ENCODE results near the gene CCDC171. TPM values are rescaled to one million over a fixed set of nuclear protein-coding genes. Genes with fewer than 3 reads are reported as not detected.

CCDC171 gene
- total and polyA plus RNA-seq, 10 of the 15 experiments (the other 5 are each of a cell fraction or from before 2014, with no cell fraction given), result 1.00 to 7.2 (median 2.8) TPM

GRCh38 chr9:15510789-15511575, 41.9 kb upstream of the CCDC171 start, which contains the start of gene PSIP1 (continued):
- peak; percentile 40 for TF ChIP-seq MEF2B (IDR thresholded peaks at IDR 0.05; ENCODE audit: partially characterized antibody, poor library complexity, severe bottlenecking)
- no peak for TF ChIP-seq NRF1 (conservative IDR thresholded peaks at IDR 0.05; ENCODE audit: low read depth, low read length)
- peak; percentile 53; the same call in 2 of the 3 replicates for TF ChIP-seq POU2F2 (IDR thresholded peaks at IDR 0.05; ENCODE audit: borderline replicate concordance, low read depth, low read length)
- peak; percentile 86 for TF ChIP-seq IKZF1 (conservative IDR thresholded peaks at IDR 0.05)
- TF ChIP-seq E2F4 (IDR thresholded peaks at IDR 0.05; ENCODE audit: low read depth, low read length), result peak; percentile 44; the same call in 1 of the 2 replicates
- no peak; the same call in 1 of the 2 replicates for TF ChIP-seq SMC3 (IDR thresholded peaks at IDR 0.05; ENCODE audit: borderline replicate concordance, low read length)
- peak; percentile 76 for TF ChIP-seq ATF2 (IDR thresholded peaks at IDR 0.05; ENCODE audit: low read length)
- peak; percentile 95; the same call in 1 of the 2 replicates for TF ChIP-seq RB1 (IDR thresholded peaks at IDR 0.05; ENCODE audit: borderline replicate concordance)
- peak; percentile 90 for TF ChIP-seq CBX5 (IDR thresholded peaks at IDR 0.05; ENCODE audit: low read depth)
- peak; percentile 99 for TF ChIP-seq JUND (IDR thresholded peaks at IDR 0.05; ENCODE audit: low read depth, low read length)
- peak; percentile 76 for TF ChIP-seq SMAD5 (IDR thresholded peaks at IDR 0.05; ENCODE audit: low read depth)
- TF ChIP-seq TARDBP (IDR thresholded peaks at IDR 0.05; ENCODE audit: borderline replicate concordance), result 0 out of 2 replicates have a peak, but pooled peaks have one; percentile 14
- peak; percentile 69 for TF ChIP-seq E2F8 (IDR thresholded peaks at IDR 0.05; ENCODE audit: low read depth, partially characterized antibody)
- peak; percentile 88 for TF ChIP-seq FOXM1 (IDR thresholded peaks at IDR 0.05; ENCODE audit: low read depth, low read length)
- TF ChIP-seq ESRRA (IDR thresholded peaks at IDR 0.05; ENCODE audit: low read length), result no peak
- TF ChIP-seq SUZ12 (IDR thresholded peaks at IDR 0.05; ENCODE audit: unreplicated experiment), result no peak
- TF ChIP-seq SP1 (IDR thresholded peaks at IDR 0.05; ENCODE audit: low read depth, low read length), result peak; percentile 66
- TF ChIP-seq RCOR1 (conservative IDR thresholded peaks at IDR 0.05; ENCODE audit: low read depth, low read length), result no peak; the same call in 1 of the 2 replicates
- TF ChIP-seq ZNF24 (IDR thresholded peaks at IDR 0.05), result 0 out of 2 replicates have a peak, but pooled peaks have one; percentile 60
- TF ChIP-seq SIN3A (IDR thresholded peaks at IDR 0.05; ENCODE audit: low read depth, low read length), result 0 out of 2 replicates have a peak, but pooled peaks have one; percentile 24
- peak; percentile 96 for TF ChIP-seq GATAD2B (conservative IDR thresholded peaks at IDR 0.05; ENCODE audit: low read depth)
- TF ChIP-seq NKRF (conservative IDR thresholded peaks at IDR 0.05), result peak; percentile 96
- TF ChIP-seq EGR1 (IDR thresholded peaks at IDR 0.05; ENCODE audit: borderline replicate concordance in 1 of 2, low read depth in 2 of 2, low read length in 2 of 2), result peak in 1 of 2 experiments; percentile 55; a peak in 2 of 3 replicates

Measured in GM12878 (cell line).